CD8-positive, alpha-beta memory T cell (primary cell): Measurements from ENCODE around the gene ERMARD. TPM values are rescaled to one million over a fixed set of nuclear protein-coding genes. Genes with fewer than 3 reads are reported as not detected.

Experiments used
- CTCF ChIA-PET: fragments of 350-600 bp; sonication (Branson Sonifier 250); formaldehyde crosslinking; loops from one replicate; lab custom pipeline; 2021; ENCODE audit warnings: antibody characterized with exemption; lab: Charles Lee
- POLR2A ChIA-PET: fragments of 350-600 bp; sonication (Branson Sonifier 250); formaldehyde crosslinking; loops from one replicate; lab custom pipeline; 2021; ENCODE audit warnings: antibody characterized with exemption; lab: Charles Lee
- DNase-seq, 5 donors: peaks; one replicate each; pipeline versions ENCODE4 v3.0.0 to v3.0.0-alpha.2; 2020 to 2022; ENCODE audit warnings: mixed read lengths in 1 of 5
- H3K27ac ChIP-seq: one replicate; pipeline ENCODE4 v1.7.0; 2013; ENCODE audit warnings: low read depth, mild to moderate bottlenecking, low read length, moderate library complexity
- H3K27me3 ChIP-seq: 2 replicates; pipeline ENCODE4 v1.7.0; 2013; ENCODE audit warnings: low read length, mild to moderate bottlenecking; ENCODE audit not compliant: insufficient read depth, poor library complexity, severe bottlenecking
- H3K36me3 ChIP-seq: 2 replicates; pipeline ENCODE4 v1.7.0; 2013; ENCODE audit warnings: mild to moderate bottlenecking, low read length, moderate library complexity; ENCODE audit not compliant: insufficient read depth
- H3K4me1 ChIP-seq: 2 replicates; pipeline ENCODE4 v1.7.0; 2013; ENCODE audit warnings: mild to moderate bottlenecking, low read length, moderate library complexity; ENCODE audit not compliant: insufficient read depth
- H3K4me3 ChIP-seq: 2 replicates; pipeline ENCODE4 v1.7.0; 2013; ENCODE audit warnings: mild to moderate bottlenecking, low read length
- H3K9me3 ChIP-seq: 2 replicates; pipeline ENCODE4 v1.7.0; 2013; ENCODE audit warnings: mild to moderate bottlenecking, low read length
- H3K27ac Mint-ChIP-seq, 8 donors: one replicate each; pipeline ENCODE4 v1.8.0; 2020 to 2021; ENCODE audit warnings: mixed read lengths in 8 of 8, mild to moderate bottlenecking in 6 of 8, inconsistent platforms in 3 of 8, moderate library complexity in 3 of 8
- H3K27me3 Mint-ChIP-seq, 2 donors: one replicate each; pipeline ENCODE4 v1.8.0; 2020 to 2021; ENCODE audit warnings: mixed read lengths in 2 of 2, mild to moderate bottlenecking in 1 of 2, moderate library complexity in 1 of 2
- H3K36me3 Mint-ChIP-seq, 3 donors: one replicate each; pipeline ENCODE4 v1.8.0; 2020 to 2021; ENCODE audit warnings: mixed read lengths in 3 of 3, inconsistent platforms in 1 of 3, mild to moderate bottlenecking in 1 of 3
- H3K4me1 Mint-ChIP-seq, 3 donors: one replicate each; pipeline ENCODE4 v1.8.0; 2020 to 2021; ENCODE audit warnings: mixed read lengths in 3 of 3, inconsistent platforms in 1 of 3, mild to moderate bottlenecking in 1 of 3
- H3K4me3 Mint-ChIP-seq, 7 donors: one replicate each; pipeline ENCODE4 v1.8.0; 2020 to 2021; ENCODE audit warnings: mixed read lengths in 7 of 7, mild to moderate bottlenecking in 6 of 7, moderate library complexity in 4 of 7, inconsistent platforms in 2 of 7
- H3K9me3 Mint-ChIP-seq, 5 donors: one replicate each; pipeline ENCODE4 v1.8.0; 2020 to 2022; ENCODE audit warnings: mixed read lengths in 5 of 5, mild to moderate bottlenecking in 3 of 5, moderate library complexity in 2 of 5, inconsistent platforms in 1 of 5
- polyA plus RNA-seq: library from polyadenylated mRNA; unstranded; fragments of 300-500 nt; fragmentation: Illumina TruSeq; gene quantifications from one replicate; pipeline ENCODE4 v1.2.3, GENCODE V29; 2021
- total RNA-seq, 2 experiments: library from RNA; stranded (reverse); gene quantifications; one replicate each; pipeline ENCODE4 v1.2.3, GENCODE V29; 2021

Gene ERMARD
- total and polyA plus RNA-seq, 3 experiments from 2014 or later: 12.1 to 27.9 (median 26.2) TPM

DNA sequence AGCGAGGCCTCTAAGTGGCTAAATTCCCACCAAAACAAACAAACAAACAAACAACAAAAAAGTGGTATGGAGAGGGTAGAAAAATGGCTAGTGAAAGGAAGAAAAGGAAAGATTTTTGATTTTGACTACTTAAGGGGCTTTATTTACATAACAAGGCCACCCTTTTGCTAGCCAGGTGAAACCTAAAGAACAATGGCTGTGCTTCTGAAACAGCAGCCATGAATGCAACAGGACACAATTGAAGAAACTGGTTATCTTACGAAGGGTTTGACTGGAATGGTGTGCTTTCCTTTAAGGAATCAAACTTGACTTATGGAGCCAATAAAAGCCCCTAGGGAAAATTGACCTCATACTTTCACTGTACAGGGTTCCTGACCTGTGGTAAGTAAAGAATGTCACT, 68.9 kb downstream of the ERMARD start:
- Histone ChIP-seq H3K4me1 (no peaks in the 10 kb centered on the region), H3K4me3 (no peak overlapping the region), H3K27me3 (no peaks in the 10 kb centered on the region), H3K9me3 (no peaks in the 10 kb centered on the region), H3K36me3 (no peaks in the 10 kb centered on the region), H3K27ac (no peak overlapping the region)
- DNase-seq: no peak
- H3K36me3 Mint-ChIP-seq: peaks cover 0 to 7% (median 0%) of the 10 kb centered on the region in 3 donors
- ChIA-PET CTCF (no interaction called here), POLR2A (no interaction called here)
- peaks cover 14 to 78% of the 10 kb centered on the region in 2 donors for H3K27me3 Mint-ChIP-seq
- H3K4me1 Mint-ChIP-seq: no peaks in the 10 kb centered on the region
- H3K27ac Mint-ChIP-seq: no peak overlapping the region
- peaks cover 3 to 10% (median 3%) of the 10 kb centered on the region in 5 donors for H3K9me3 Mint-ChIP-seq
- no peak overlapping the region for H3K4me3 Mint-ChIP-seq

GRCh38 chr6:169824021-169824420, 72.6 kb downstream of the ERMARD start:
- no peaks in the 10 kb centered on the region for H3K36me3 ChIP-seq
- no peak overlapping the region for H3K27ac ChIP-seq
- CTCF ChIA-PET: interaction anchor here (1.5 kb wide), 1 partner anchor 34 kb away, joined by 5 read pairs; no protein-coding TSS in a partner anchor
- POLR2A ChIA-PET: no interaction called here
- H3K4me1 ChIP-seq: no peaks in the 10 kb centered on the region
- Mint-ChIP-seq H3K4me3 (no peak overlapping the region), H3K36me3 (peaks cover 0 to 4% (median 0%) of the 10 kb centered on the region in 3 donors), H3K27ac (peak overlapping the region in 1 of 8 donors; percentile 65), H3K9me3 (peaks cover 0 to 12% (median 5%) of the 10 kb centered on the region in 5 donors), H3K27me3 (peaks cover 22 to 72% of the 10 kb centered on the region in 2 donors), H3K4me1 (no peaks in the 10 kb centered on the region)
- H3K27me3 ChIP-seq: no peaks in the 10 kb centered on the region
- no peak for DNase-seq
- H3K9me3 ChIP-seq: no peaks in the 10 kb centered on the region
- H3K4me3 ChIP-seq: no peak overlapping the region

GRCh38 chr6:169824848-169825557, 73.6 kb downstream of the ERMARD start:
- Histone ChIP-seq H3K27me3 (no peaks in the 10 kb centered on the region), H3K9me3 (no peaks in the 10 kb centered on the region), H3K4me3 (no peak overlapping the region), H3K4me1 (no peaks in the 10 kb centered on the region), H3K36me3 (no peaks in the 10 kb centered on the region), H3K27ac (no peak overlapping the region)
- peaks cover 0 to 12% (median 5%) of the 10 kb centered on the region in 5 donors for H3K9me3 Mint-ChIP-seq
- H3K4me1 Mint-ChIP-seq: no peaks in the 10 kb centered on the region
- H3K27ac Mint-ChIP-seq: no peak overlapping the region
- CTCF ChIA-PET: interaction anchor here (1.5 kb wide), 1 partner anchor 35 kb away, joined by 5 read pairs; no protein-coding TSS in a partner anchor
- no peak for DNase-seq
- POLR2A ChIA-PET: no interaction called here
- peaks cover 0 to 4% (median 0%) of the 10 kb centered on the region in 3 donors for H3K36me3 Mint-ChIP-seq
- no peak overlapping the region for H3K4me3 Mint-ChIP-seq
- H3K27me3 Mint-ChIP-seq: peaks cover 25 to 72% of the 10 kb centered on the region in 2 donors

- H3K4me1 Mint-ChIP-seq: no peaks in the 10 kb centered on the region
- no peak overlapping the region for H3K4me3 ChIP-seq
- H3K9me3 ChIP-seq: no peaks in the 10 kb centered on the region
- ChIA-PET CTCF (no interaction called here), POLR2A (no interaction called here)
- H3K4me1 ChIP-seq: no peaks in the 10 kb centered on the region
- H3K27me3 Mint-ChIP-seq: peaks cover 25 to 68% of the 10 kb centered on the region in 2 donors
- H3K27me3 ChIP-seq: no peaks in the 10 kb centered on the region
- peaks cover 0 to 12% (median 5%) of the 10 kb centered on the region in 5 donors for H3K9me3 Mint-ChIP-seq
- no peak overlapping the region for H3K27ac Mint-ChIP-seq
- peaks cover 0 to 4% (median 0%) of the 10 kb centered on the region in 3 donors for H3K36me3 Mint-ChIP-seq
- H3K36me3 ChIP-seq: no peaks in the 10 kb centered on the region
- no peak for DNase-seq
- H3K27ac ChIP-seq: no peak overlapping the region
- no peak overlapping the region for H3K4me3 Mint-ChIP-seq
These were observed 74.3 kb downstream of the ERMARD start for GRCh38 chr6:169825558-169826225.

GRCh38 chr6:169826697-169827096, 75.3 kb downstream of the ERMARD start:
- CTCF ChIA-PET: no interaction called here
- Mint-ChIP-seq H3K27ac (no peak overlapping the region), H3K4me3 (no peak overlapping the region), H3K36me3 (peaks cover 0 to 4% (median 0%) of the 10 kb centered on the region in 3 donors), H3K4me1 (peaks cover under 1 to 3% (median 2%) of the 10 kb centered on the region in 3 donors), H3K9me3 (peaks cover 0 to 12% (median 5%) of the 10 kb centered on the region in 5 donors), H3K27me3 (peaks cover 25 to 71% of the 10 kb centered on the region in 2 donors)
- Histone ChIP-seq H3K4me1 (no peaks in the 10 kb centered on the region), H3K9me3 (no peaks in the 10 kb centered on the region), H3K27ac (no peak overlapping the region), H3K4me3 (no peak overlapping the region), H3K27me3 (peaks cover 5% of the 10 kb centered on the region), H3K36me3 (no peaks in the 10 kb centered on the region)
- DNase-seq: no peak
- POLR2A ChIA-PET: no interaction called here

DNA sequence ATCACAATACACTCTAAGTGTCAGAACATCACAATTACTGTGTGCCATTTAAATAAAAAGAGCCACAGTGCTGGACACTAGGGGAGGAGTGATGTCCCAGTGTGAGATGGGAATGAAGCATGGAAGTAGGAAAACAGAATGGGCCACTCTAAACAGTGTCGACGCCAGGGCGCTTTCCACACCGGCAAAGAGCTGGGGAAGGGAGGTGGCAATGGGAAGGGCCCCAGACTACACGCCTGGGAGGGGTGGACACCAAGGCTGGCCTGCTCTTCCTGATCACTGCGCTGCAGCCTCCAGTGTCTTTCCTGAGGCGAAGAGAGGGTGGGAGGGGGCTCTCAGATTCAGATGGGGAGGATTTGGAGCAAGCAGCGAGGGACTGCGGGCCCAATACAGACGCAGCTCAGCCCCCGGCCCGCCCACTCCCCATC, 75.9 kb downstream of the ERMARD start:
- H3K9me3 ChIP-seq: no peaks in the 10 kb centered on the region
- no peaks in the 10 kb centered on the region for H3K4me1 ChIP-seq
- H3K36me3 Mint-ChIP-seq: peaks cover 0 to 4% (median 0%) of the 10 kb centered on the region in 3 donors
- ChIA-PET CTCF (interaction anchor here (0.9 kb wide), 1 partner anchor 37 kb away, joined by 3 read pairs; no protein-coding TSS in a partner anchor), POLR2A (no interaction called here)
- DNase-seq: no peak
- no peak overlapping the region for H3K4me3 ChIP-seq
- peaks cover 7% of the 10 kb centered on the region for H3K27me3 ChIP-seq
- H3K9me3 Mint-ChIP-seq: peaks cover 0 to 12% (median 5%) of the 10 kb centered on the region in 5 donors
- H3K27ac ChIP-seq: no peak overlapping the region
- no peak overlapping the region for H3K4me3 Mint-ChIP-seq
- H3K4me1 Mint-ChIP-seq: peaks cover 2 to 5% (median 3%) of the 10 kb centered on the region in 3 donors
- H3K27ac Mint-ChIP-seq: no peak overlapping the region
- no peaks in the 10 kb centered on the region for H3K36me3 ChIP-seq
- H3K27me3 Mint-ChIP-seq: peaks cover 28 to 68% of the 10 kb centered on the region in 2 donors

DNA sequence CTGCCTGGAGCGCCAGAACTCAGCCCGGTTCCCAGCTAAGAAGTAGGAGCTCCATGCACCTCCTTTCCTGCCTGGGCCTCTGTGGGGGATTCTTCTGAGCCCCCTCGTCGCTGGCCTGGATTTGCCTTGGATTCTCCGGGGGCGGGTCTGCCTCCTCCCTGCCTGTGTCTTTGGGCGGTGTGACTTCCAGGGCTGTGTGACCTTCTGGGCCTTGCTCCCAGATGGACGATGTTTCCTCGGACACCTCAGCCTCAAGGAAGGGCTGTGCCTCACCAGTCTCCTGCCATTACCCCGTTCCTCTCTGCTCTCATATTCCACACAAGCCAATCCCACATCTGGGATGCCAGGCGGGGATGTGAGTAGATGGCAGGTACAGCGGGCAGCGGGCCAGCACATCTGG, 76.8 kb downstream of the ERMARD start:
- Histone ChIP-seq H3K9me3 (no peaks in the 10 kb centered on the region), H3K27ac (no peak overlapping the region), H3K4me1 (no peaks in the 10 kb centered on the region), H3K4me3 (no peak overlapping the region), H3K27me3 (peaks cover 10% of the 10 kb centered on the region), H3K36me3 (no peaks in the 10 kb centered on the region)
- ChIA-PET POLR2A (no interaction called here), CTCF (interaction anchor here (0.9 kb wide), 1 partner anchor 38 kb away, joined by 3 read pairs; no protein-coding TSS in a partner anchor)
- Mint-ChIP-seq H3K27me3 (peaks cover 27 to 64% of the 10 kb centered on the region in 2 donors), H3K4me3 (no peak overlapping the region), H3K4me1 (peaks cover 2 to 5% (median 3%) of the 10 kb centered on the region in 3 donors), H3K36me3 (peaks cover 0 to 4% (median 0%) of the 10 kb centered on the region in 3 donors), H3K27ac (no peak overlapping the region), H3K9me3 (peaks cover 0 to 12% (median 5%) of the 10 kb centered on the region in 5 donors)
- no peak for DNase-seq

- H3K4me1 Mint-ChIP-seq: peaks cover 2 to 5% (median 3%) of the 10 kb centered on the region in 3 donors
- H3K4me1 ChIP-seq: no peaks in the 10 kb centered on the region
- H3K36me3 Mint-ChIP-seq: no peaks in the 10 kb centered on the region
- no peak for DNase-seq
- ChIA-PET POLR2A (no interaction called here), CTCF (interaction anchor here (2.5 kb wide), 1 partner anchor 693 kb away, joined by 5 read pairs; no protein-coding TSS in a partner anchor)
- H3K27me3 ChIP-seq: peaks cover 14% of the 10 kb centered on the region
- H3K27me3 Mint-ChIP-seq: peaks cover 24 to 66% of the 10 kb centered on the region in 2 donors
- peaks cover 0 to 12% (median 5%) of the 10 kb centered on the region in 5 donors for H3K9me3 Mint-ChIP-seq
- H3K9me3 ChIP-seq: no peaks in the 10 kb centered on the region
- H3K36me3 ChIP-seq: no peaks in the 10 kb centered on the region
- no peak overlapping the region for H3K4me3 Mint-ChIP-seq
- no peak overlapping the region for H3K4me3 ChIP-seq
- no peak overlapping the region for H3K27ac Mint-ChIP-seq
- H3K27ac ChIP-seq: no peak overlapping the region
These were observed 78.4 kb downstream of the ERMARD start for GRCh38 chr6:169829786-169830185.
